DOHH2 (cell line): ENCODE results near the gene MUC5B.
"Not testable (repeated sequence)": the region's sequence is repeated elsewhere in the genome, so short reads cannot be mapped to it uniquely, and the experiment has no call there.

Source experiments
- H3F3A ChIP-seq: fragments of 200-600 bp; sonication (generic), shearing (Covaris generic); 2 replicates; pipeline ENCODE4 v1.6.0; 2016; ENCODE audit warnings: antibody characterized with exemption, mild to moderate bottlenecking; ENCODE audit not compliant: control insufficient read depth, insufficient read depth
- H3K27ac ChIP-seq: fragments of 200-600 bp; sonication (generic); 2 replicates; pipeline ENCODE4 v1.5.1; 2014; ENCODE audit warnings: low read depth, mild to moderate bottlenecking, low read length, moderate library complexity
- H3K27me3 ChIP-seq: fragments of 200-600 bp; sonication (generic); 2 replicates; pipeline ENCODE4 v1.6.1; 2014; ENCODE audit warnings: mild to moderate bottlenecking, low read length, mixed read lengths; ENCODE audit not compliant: control insufficient read depth
- H3K36me3 ChIP-seq: fragments of 200-600 bp; sonication (generic); 2 replicates; pipeline ENCODE4 v1.6.1; 2014; ENCODE audit warnings: mild to moderate bottlenecking, low read length, moderate library complexity, mixed read lengths; ENCODE audit not compliant: control insufficient read depth
- H3K4me1 ChIP-seq: fragments of 200-600 bp; sonication (generic); 2 replicates; pipeline ENCODE4 v1.6.1; 2014; ENCODE audit warnings: mild to moderate bottlenecking, low read length, mixed read lengths; ENCODE audit not compliant: control insufficient read depth
- H3K4me2 ChIP-seq: fragments of 200-600 bp; sonication (generic); 2 replicates; pipeline ENCODE4 v1.6.0; 2014; ENCODE audit warnings: mild to moderate bottlenecking, low read length, moderate library complexity
- H3K4me3 ChIP-seq: fragments of 200-600 bp; sonication (generic); 2 replicates; pipeline ENCODE4 v1.5.1; 2014; ENCODE audit warnings: mild to moderate bottlenecking, low read length, mixed read lengths
- H3K79me2 ChIP-seq: fragments of 200-600 bp; sonication (generic); 2 replicates; pipeline ENCODE4 v1.6.1; 2014; ENCODE audit warnings: mild to moderate bottlenecking, low read length, mixed read lengths; ENCODE audit not compliant: control insufficient read depth
- H3K9me2 ChIP-seq: fragments of 200-600 bp; sonication (generic); replicated peaks from 2 replicates; pipeline ENCODE4 v1.6.1; 2014; ENCODE audit warnings: mild to moderate bottlenecking, low read length, mixed read lengths; ENCODE audit not compliant: control insufficient read depth
- H3K9me3 ChIP-seq: fragments of 200-600 bp; sonication (generic); 2 replicates; pipeline ENCODE4 v1.6.1; 2014; ENCODE audit warnings: antibody characterized with exemption, low read length, mixed read lengths; ENCODE audit not compliant: control insufficient read depth, insufficient read depth
- H4K20me1 ChIP-seq: fragments of 200-600 bp; sonication (generic); 2 replicates; pipeline ENCODE4 v1.6.0; 2014; ENCODE audit warnings: low read depth, mild to moderate bottlenecking, antibody characterized with exemption, low read length, moderate library complexity; ENCODE audit not compliant: control insufficient read depth, insufficient read depth
- CTCF ChIP-seq: fragments of 200-600 bp; sonication (generic); IDR thresholded peaks from one replicate; pipeline ENCODE4 v1.5.1; 2014; ENCODE audit warnings: antibody characterized with exemption, mild to moderate bottlenecking, low read depth, low read length; ENCODE audit not compliant: poor library complexity, severe bottlenecking
- EZH2phosphoT487 ChIP-seq: fragments of 200-600 bp; sonication (generic); IDR thresholded peaks from 2 replicates; pipeline ENCODE4 v1.6.1; 2017; ENCODE audit warnings: borderline replicate concordance, mild to moderate bottlenecking, antibody characterized with exemption, low read length, moderate library complexity, mixed read lengths

The MUC5B gene

GRCh38 chr11:1264444-1264843, 41.6 kb downstream of the MUC5B start:
- not testable (repeated sequence) for H3K9me2 ChIP-seq, H3K4me3 ChIP-seq, H3K27ac ChIP-seq, H3K4me2 ChIP-seq, H3F3A ChIP-seq, H4K20me1 ChIP-seq, H3K36me3 ChIP-seq, H3K27me3 ChIP-seq, H3K79me2 ChIP-seq
- Histone ChIP-seq H3K4me1 (peaks cover 11% of the 10 kb centered on the region), H3K9me3 (peaks cover 12% of the 10 kb centered on the region; the same call in 1 of the 2 replicates)
- TF ChIP-seq CTCF, result peak; percentile 46

DNA sequence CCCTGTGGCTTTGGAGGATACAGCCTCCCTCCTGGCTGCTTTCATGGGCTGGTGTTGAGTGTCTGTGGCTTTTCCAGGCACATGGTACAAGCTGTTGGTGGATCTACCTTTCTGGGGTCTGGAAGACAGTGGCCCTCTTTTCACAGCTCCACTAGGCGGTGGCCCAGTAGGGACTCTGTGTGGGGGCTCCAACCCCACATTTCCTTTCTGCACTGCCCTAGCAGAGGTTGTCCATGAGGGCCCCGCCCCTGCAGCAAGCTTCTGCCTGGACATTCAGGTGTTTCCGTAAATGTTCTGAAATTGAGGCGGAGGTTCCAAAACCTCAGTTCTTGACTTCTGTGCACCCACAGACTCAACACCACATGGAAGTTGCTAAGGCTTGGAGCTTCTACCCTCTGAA, 42.6 kb downstream of the MUC5B start:
- peaks cover 11% of the 10 kb centered on the region for H3K4me1 ChIP-seq
- not testable (repeated sequence) for H3K27me3 ChIP-seq, H3K36me3 ChIP-seq, H3F3A ChIP-seq, H3K9me2 ChIP-seq, H4K20me1 ChIP-seq, H3K4me2 ChIP-seq, H3K4me3 ChIP-seq, H3K27ac ChIP-seq, H3K79me2 ChIP-seq
- peaks cover 12% of the 10 kb centered on the region; the same call in 1 of the 2 replicates for H3K9me3 ChIP-seq

- not testable (repeated sequence) for H3K36me3 ChIP-seq
These were observed 44.1 kb downstream of the MUC5B start for GRCh38 chr11:1266976-1267375.

GRCh38 chr11:1267441-1268100, 44.7 kb downstream of the MUC5B start:
- TF ChIP-seq CTCF, result no peak
- no peak for TF ChIP-seq EZH2phosphoT487
- Histone ChIP-seq H3K4me3 (no peak overlapping the region), H3K27me3 (no peaks in the 10 kb centered on the region), H3K36me3 (no peaks in the 10 kb centered on the region), H3F3A (no peaks in the 10 kb centered on the region), H3K79me2 (no peaks in the 10 kb centered on the region), H3K9me3 (peaks cover 12% of the 10 kb centered on the region; the same call in 1 of the 2 replicates), H3K4me1 (peaks cover 6% of the 10 kb centered on the region), H3K27ac (no peak overlapping the region), H4K20me1 (no peaks in the 10 kb centered on the region), H3K9me2 (no peaks in the 10 kb centered on the region), H3K4me2 (no peak overlapping the region)

More at GRCh38 chr11:1266976-1267375, 44.1 kb downstream of the MUC5B start:
- H3K9me2 ChIP-seq, H3K27me3 ChIP-seq, H3K27ac ChIP-seq, H3F3A ChIP-seq, H3K4me3 ChIP-seq, H3K79me2 ChIP-seq, H3K4me2 ChIP-seq, H4K20me1 ChIP-seq: not testable (repeated sequence)
- peaks cover 12% of the 10 kb centered on the region; the same call in 1 of the 2 replicates for H3K9me3 ChIP-seq
- H3K4me1 ChIP-seq, result peaks cover 11% of the 10 kb centered on the region
